ENCODE data around the gene COL12A1. TPM values are rescaled to one million over a fixed set of nuclear protein-coding genes. Genes with fewer than 3 reads are reported as not detected.

COL12A1 gene
- total RNA-seq, 1 experiment from 2014 or later, result 0.96 TPM

DNA sequence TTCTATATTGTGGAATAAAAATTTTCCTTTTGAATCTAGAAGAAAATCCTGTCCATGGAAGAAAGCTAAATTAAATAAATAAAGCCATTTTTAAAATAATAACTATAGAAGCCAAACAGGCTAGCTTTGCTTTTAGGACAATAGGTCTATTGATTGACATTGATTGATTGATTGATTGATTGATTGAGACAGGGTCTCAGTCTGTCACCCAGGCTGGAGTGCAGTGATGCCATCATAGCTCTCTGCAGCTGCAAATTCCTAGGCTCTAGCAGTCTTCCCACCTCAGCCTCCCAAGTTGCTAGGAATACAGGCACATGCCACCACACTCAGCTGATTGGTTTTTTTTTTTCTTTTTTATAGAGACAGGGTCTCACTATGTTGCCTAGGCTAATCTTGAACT, 97.9 kb downstream of the COL12A1 start:
- no peak overlapping the region for H2BK20ac ChIP-seq (ENCODE audit: low read depth, low read length, poor library complexity, severe bottlenecking)
- H4K8ac ChIP-seq (replicated peaks; ENCODE audit: insufficient read length, low read depth, low read length), result no peak overlapping the region
- H3K27me3 ChIP-seq (ENCODE audit: insufficient read depth, low read length), result no peaks in the 10 kb centered on the region
- no peaks in the 10 kb centered on the region for H3K36me3 Mint-ChIP-seq (ENCODE audit: insufficient read depth in 1 of 3, low read depth in 3 of 3)
- no peak overlapping the region for H2BK120ac ChIP-seq (ENCODE audit: low read depth, low read length, poor library complexity, severe bottlenecking)
- H3K27ac Mint-ChIP-seq, result no peak overlapping the region
- H3K14ac ChIP-seq (ENCODE audit: insufficient read depth, low read length), result no peak overlapping the region
- H3K27ac ChIP-seq (ENCODE audit: insufficient read length, low read depth, low read length), result no peak overlapping the region
- no peaks in the 10 kb centered on the region for H3K9me3 ChIP-seq (ENCODE audit: control insufficient read depth, low read depth, low read length)
- no peak overlapping the region for H3K56ac ChIP-seq (ENCODE audit: insufficient read length, low read depth, low read length)
- no peak overlapping the region for H3K18ac ChIP-seq (ENCODE audit: insufficient read length, low read depth, low read length)
- no peak overlapping the region for H3K4me3 Mint-ChIP-seq
- H3K9me3 Mint-ChIP-seq, result no peaks in the 10 kb centered on the region
- H3K79me2 ChIP-seq (ENCODE audit: insufficient read depth, low read length), result no peaks in the 10 kb centered on the region
- H2BK12ac ChIP-seq (ENCODE audit: insufficient read length, low read depth, low read length), result no peak overlapping the region
- H3K23ac ChIP-seq (ENCODE audit: insufficient read length, low read depth, low read length), result no peak overlapping the region
- H2BK15ac ChIP-seq (ENCODE audit: low read depth, low read length), result no peak overlapping the region
- TF ChIP-seq, protein P1, sequence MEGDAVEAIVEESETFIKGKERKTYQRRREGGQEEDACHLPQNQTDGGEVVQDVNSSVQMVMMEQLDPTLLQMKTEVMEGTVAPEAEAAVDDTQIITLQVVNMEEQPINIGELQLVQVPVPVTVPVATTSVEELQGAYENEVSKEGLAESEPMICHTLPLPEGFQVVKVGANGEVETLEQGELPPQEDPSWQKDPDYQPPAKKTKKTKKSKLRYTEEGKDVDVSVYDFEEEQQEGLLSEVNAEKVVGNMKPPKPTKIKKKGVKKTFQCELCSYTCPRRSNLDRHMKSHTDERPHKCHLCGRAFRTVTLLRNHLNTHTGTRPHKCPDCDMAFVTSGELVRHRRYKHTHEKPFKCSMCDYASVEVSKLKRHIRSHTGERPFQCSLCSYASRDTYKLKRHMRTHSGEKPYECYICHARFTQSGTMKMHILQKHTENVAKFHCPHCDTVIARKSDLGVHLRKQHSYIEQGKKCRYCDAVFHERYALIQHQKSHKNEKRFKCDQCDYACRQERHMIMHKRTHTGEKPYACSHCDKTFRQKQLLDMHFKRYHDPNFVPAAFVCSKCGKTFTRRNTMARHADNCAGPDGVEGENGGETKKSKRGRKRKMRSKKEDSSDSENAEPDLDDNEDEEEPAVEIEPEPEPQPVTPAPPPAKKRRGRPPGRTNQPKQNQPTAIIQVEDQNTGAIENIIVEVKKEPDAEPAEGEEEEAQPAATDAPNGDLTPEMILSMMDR (conservative IDR thresholded peaks at IDR 0.05), result no peak
- H3K79me1 ChIP-seq (ENCODE audit: insufficient read depth, low read depth, low read length, poor library complexity, severe bottlenecking), result no peaks in the 10 kb centered on the region
- no peak overlapping the region for H4K91ac ChIP-seq (ENCODE audit: insufficient read length, low read depth, low read length)
- H4K5ac ChIP-seq (ENCODE audit: insufficient read length, low read depth, low read length), result no peak overlapping the region
- H2AK5ac ChIP-seq (ENCODE audit: insufficient read length, low read length), result no peak overlapping the region
- H2AFZ ChIP-seq (ENCODE audit: low read length), result no peak overlapping the region
- no peak overlapping the region for H3K4me2 ChIP-seq (ENCODE audit: insufficient read depth, insufficient read length, low read length)
- H4K20me1 ChIP-seq (ENCODE audit: control insufficient read depth, insufficient read depth, insufficient read length), result no peaks in the 10 kb centered on the region
- DNase-seq, result no peak
- H3K4ac ChIP-seq (ENCODE audit: low read depth, low read length), result no peak overlapping the region
- H3T11ph ChIP-seq (ENCODE audit: low read length), result no peak overlapping the region
- no peaks in the 10 kb centered on the region for H3K4me1 ChIP-seq (ENCODE audit: insufficient read depth, low read length)
- H3K9ac ChIP-seq (ENCODE audit: extremely low read depth, insufficient read length, low read length), result no peak overlapping the region
- no peaks in the 10 kb centered on the region for H3K4me1 Mint-ChIP-seq
- no peak overlapping the region for H2BK5ac ChIP-seq (ENCODE audit: insufficient read length, low read length)
- no peaks in the 10 kb centered on the region for H3K27me3 Mint-ChIP-seq (ENCODE audit: low read depth)
- no peaks in the 10 kb centered on the region for H3K23me2 ChIP-seq (ENCODE audit: insufficient read length, low read depth, low read length, poor library complexity, severe bottlenecking)

Measured in H9 (cell line).